GM21723 (cell line): ENCODE data around the gene PBX1.
"Not testable (repeated sequence)": the region's sequence is repeated elsewhere in the genome, so short reads cannot be mapped to it uniquely, and the experiment has no call there.

Experiments
- ATAC-seq: cut with Tn5 transposase; IDR thresholded peaks from one replicate; pipeline ENCODE4 v1.9.1; 2021; ENCODE audit warnings: mild to moderate bottlenecking, moderate library complexity; ENCODE audit not compliant: unreplicated experiment

PBX1 gene

DNA sequence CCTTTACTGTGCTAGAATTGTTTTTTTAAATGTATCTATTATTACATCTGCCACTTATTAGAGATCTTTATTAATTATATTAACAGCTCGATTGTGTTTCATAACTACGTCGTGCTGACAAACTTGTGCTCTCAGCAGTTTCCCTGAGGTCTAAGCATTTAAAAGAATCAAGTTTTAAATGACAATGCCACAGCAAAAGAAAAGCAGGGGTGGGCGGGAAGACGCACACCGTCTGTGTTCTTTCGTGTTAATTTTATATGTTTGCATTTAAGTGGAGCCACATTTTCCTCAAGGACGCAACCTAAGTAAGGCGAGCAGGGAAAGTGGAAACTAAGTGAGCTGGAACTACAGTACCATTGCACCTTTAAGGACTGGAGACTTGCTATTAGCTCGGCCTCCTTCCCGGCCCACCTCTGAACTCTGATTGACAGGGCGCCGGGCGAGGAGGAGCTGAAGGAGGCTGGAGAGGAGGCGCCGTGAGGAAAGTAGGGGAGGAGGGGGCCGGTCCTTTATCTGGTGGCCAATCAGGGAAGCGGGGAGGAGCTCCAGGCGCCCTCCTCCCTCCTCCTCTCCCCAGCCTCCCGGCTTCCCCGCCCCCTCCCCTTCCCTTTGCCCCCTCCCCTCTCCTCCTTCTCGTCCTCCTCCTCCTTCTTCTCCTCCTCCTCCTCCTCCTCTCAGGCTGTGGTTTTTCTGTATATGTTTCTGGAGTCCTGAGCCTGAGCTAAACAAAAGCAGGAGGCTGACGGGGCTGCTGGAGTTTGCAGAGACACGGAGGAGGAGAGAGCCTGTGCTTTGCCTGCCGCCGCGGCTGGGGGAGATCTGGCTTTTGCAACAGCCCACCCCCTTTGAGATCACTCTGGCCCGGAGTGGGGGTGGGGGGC, at the start of gene PBX1:
TSS of gene PBX1 (plus strand) at position 724 of the 881 bp plus-strand sequence.
- peak; percentile 100 for ATAC-seq

- no peak for ATAC-seq
Measured at GRCh38 chr1:164510435-164510834, 48.5 kb upstream of the PBX1 start.

DNA sequence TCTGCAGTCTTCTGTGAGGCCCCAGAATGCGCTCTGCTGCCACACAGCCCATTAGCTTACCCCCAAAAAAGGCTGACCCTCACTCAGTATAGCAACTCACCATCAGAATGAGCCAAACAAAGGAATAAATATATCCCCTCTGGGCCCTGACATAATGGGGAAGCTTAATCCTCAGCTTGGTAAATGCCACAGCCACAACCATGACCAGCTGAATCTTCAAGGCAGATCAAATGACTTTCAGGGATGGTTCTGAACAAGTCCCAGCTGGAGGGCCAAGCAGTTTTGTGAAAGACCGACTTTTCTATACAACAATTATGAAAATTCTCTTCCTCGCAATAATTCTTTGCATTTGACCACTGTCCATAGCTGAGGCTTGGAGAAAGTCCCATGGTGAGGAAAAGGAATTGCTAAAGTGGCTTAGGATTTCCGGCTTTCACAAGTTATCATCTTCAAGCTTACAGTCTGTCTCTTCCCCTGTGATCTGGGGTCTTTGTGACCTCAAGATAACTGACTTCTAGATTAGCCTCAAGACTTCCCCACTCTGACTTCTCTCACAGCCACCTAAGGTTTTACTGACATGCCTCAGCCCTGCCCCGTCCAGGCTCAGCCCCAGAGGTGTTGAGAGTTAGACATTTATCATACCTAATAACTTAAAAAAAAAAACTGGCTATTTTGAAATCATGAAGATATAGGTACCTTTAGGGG, 47.8 kb upstream of the PBX1 start:
- no peak for ATAC-seq

GRCh38 chr1:164515231-164515630, 43.8 kb upstream of the PBX1 start:
- ATAC-seq: no peak

- no peak for ATAC-seq
Measured at GRCh38 chr1:164515711-164516331, 43.2 kb upstream of the PBX1 start.

DNA sequence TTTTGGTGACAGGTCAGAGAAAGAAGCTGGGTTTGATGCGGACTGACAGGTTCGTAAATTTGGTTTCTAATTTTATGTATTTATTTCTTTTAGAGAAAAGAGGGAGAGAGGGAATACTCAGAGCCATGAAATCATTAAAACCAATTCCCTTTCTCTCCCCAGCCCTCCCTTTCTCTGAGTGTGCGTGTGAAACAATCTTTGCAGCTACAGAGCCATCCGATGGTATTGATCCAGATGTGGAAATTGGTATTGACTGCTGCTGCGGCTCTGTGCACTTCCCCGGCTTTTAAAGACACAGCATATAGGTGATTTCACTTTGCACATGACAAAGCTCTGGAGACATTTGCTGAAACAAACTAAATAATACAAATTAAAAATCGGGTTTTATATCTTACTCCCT, 42.4 kb upstream of the PBX1 start:
- ATAC-seq: no peak

DNA sequence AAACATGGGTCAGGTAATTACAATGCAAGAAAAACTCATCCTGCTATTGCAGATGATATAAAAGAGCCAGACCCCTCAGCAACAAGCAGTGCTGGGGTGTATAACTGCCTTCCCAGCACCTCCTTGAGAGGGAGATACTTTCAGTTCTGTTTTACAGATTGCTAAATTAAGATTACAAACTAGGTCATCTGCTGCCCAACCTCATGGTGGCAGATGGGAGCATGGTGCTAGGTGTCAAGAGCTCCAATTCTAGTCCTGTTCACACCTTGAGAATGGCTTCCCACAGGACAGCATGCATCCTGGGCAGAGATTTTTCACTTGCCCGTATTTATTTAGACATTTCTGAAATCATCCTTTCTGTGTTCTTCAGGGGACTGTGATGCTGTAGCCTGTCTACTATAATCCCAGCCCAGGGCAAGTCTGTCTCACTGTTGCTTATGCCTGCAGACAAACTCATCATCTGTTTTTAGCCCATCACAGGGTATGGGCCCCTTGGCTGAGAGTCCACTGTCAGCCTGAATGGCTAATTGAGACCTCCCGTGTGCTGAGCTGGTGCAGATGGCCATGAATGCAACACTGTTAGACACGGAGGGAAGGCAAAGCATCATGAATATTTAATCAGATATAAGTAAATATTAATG, 40.2 kb upstream of the PBX1 start:
- no peak for ATAC-seq

DNA sequence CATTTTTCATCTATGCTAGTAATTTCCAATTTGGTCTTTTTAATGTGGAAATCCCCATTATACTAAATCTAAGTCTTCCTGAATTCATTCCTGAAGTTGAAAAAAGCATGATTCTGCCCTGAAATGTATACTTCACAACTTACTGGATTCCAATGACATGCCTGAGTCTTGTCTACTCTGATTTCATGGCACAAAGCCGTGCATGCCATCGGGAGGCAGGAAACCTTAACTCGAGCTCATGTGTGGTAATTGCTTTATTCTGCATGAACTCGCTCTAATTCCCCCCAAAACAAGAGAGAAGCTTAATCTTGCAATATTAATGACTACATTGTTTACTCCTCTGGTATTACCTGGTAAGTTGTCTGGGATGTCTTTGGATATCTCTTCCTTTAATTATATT, 39.6 kb upstream of the PBX1 start:
- no peak for ATAC-seq

DNA sequence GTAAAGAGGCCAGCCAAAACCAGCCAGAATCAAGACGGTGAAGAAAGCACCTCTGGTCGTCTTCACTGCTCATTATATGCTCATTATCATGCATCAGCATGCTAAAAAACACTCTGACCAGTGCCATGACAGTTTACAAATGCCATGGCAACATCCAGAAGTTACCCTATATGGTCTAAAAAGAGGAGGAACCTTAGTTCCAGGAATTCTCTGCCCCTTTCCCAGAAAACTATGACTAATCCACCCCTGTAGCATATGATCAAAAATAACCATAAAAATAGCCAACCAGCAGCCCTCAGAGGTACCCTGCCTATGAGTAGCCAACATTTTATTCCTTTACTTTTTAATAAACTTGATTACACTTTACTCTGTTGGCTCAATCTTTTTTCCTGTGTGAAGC, 34.2 kb upstream of the PBX1 start:
- ATAC-seq: no peak

DNA sequence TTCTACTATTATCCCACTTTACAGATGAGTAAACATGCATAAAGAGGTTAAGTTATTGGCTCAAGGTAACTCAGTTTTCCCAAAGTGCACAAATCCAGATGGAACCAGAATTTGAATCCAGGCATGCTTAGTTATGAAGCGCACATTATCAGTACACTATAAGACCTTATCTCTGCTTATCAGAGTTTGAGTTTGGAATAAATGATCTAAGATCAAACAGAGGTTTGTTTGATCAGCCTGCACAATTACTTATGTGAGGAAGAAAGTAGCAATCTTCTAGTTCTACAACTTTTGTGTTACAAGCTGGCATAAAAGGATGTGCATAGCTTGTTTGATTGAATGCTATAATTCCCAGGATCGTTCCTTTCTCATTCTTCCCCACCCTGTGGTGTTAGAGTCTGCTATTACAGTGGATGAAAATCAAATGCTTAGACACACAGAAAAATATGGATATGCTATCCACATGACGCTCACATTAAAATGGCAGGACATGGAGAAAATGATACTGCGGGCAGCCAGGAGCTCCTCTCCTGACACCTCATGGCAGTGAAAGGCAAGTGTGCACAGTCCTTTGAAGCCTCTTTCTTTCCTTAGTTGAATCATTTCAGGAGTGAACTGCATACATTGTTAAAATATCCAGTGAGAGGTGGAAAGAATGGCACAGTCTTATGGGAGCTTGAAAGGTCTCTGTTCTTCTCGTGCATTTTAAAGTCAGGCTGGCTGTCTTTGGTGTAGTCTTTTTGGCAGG, 23.9 kb upstream of the PBX1 start:
- ATAC-seq: no peak

DNA sequence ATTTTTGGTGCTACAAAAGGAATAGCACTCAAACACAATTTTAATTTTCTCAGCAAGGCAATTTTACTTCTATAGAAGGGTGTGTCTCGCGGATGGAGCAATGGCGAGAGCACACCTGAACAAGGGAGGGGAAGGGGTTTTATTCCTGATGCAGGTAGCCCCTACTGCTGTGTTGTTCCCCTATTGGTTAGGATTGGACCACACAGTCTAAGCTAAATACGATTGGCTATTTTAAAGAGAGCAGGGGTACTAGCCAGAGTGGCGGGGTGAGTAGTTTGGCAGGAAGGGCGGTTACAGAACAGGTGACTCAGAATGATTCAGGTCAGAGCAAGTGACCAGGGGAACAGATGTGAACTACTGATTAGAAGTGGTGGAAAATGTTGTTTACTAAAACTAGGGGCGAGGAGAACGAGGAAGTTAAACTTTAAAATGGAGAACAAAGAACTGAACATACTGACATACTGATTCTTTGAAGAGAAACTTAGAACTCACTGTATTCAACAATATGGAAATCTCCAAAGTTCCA, 6.5 kb upstream of the PBX1 start:
- not testable (repeated sequence) for ATAC-seq

GRCh38 chr1:164557270-164557669, 1.7 kb upstream of the PBX1 start:
- no peak for ATAC-seq

- ATAC-seq: no peak
Measured at GRCh38 chr1:164559342-164560051, 513 bp downstream of the PBX1 start.

GRCh38 chr1:164560121-164560541, 1.1 kb downstream of the PBX1 start:
- ATAC-seq: no peak

DNA sequence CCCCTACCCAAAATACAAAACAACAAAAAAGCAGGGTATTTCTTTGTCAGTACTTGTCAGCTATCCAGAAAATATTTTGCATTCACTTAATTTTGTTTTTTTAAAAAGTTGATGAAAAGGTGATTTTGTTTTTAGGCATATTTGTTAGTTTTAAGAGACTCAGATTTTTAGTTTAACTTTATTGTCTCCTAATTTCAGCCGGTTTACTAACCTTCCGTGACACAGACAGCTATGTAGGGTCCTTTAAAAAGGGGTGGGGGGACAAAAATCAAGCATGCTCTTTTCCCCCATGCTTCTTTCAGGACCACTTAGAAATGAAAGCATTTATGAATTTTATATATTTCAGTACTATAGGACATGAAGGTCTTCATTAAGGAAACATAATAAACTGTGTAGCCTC, 1.6 kb downstream of the PBX1 start:
- no peak for ATAC-seq

DNA sequence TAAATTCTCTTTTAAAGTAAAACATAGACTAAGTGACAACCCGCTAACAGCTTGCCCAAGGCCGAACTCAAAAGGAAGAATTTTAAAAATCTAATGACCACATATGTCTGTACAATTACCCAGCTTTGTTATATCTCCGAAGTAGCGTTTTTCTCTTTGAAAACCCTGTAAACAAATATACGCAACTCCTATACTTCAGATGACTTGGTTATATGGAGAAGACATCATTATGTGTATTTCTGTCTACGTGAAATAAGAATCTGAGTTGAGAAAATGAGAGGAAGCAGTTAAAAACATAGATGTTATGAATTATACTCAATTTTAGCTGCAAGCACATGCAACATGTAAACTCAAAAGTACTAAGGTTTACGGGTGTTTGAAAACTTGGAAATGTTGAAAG, 2.0 kb downstream of the PBX1 start:
- ATAC-seq: no peak

DNA sequence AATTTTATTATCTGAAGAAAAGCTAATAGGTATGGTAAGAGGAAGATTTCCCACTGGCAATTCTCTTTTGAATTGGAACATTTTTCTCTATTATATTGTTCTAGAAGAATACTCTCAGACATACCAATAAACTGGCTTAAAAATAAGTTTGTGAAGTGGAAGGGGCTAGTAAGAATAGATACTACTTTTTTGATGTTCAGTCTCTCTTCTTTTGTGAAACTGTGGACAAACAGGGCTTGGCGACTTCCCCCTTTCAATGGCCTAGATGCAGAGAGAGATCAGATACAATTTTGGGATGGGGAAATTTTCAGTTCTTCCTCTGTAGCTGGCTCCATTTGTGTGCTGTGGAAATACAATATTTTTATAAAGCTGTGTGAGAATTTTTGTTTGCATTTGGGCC, 2.5 kb downstream of the PBX1 start:
- no peak for ATAC-seq

- ATAC-seq: no peak
Measured at GRCh38 chr1:164562061-164562460, 3.1 kb downstream of the PBX1 start.

- no peak for ATAC-seq
Measured at GRCh38 chr1:164562511-164562910, 3.5 kb downstream of the PBX1 start.
